Tibial artery (tissue), 4 donors: ENCODE data around the gene INPP5A.
"Not testable (repeated sequence)": the region's sequence is repeated elsewhere in the genome, so short reads cannot be mapped to it uniquely, and the experiment has no call there.

Experiments used
- DNase-seq, 2 donors: peaks; one replicate each; pipeline ENCODE4 v3.0.0-alpha.2; 2019
- H3K27ac ChIP-seq, 2 donors: fragments of 200-600 bp; sonication (generic) in 1 of 2; 1 replicate in 1 of 2; 2 replicates in 1 of 2; pipeline ENCODE4 v1.5.1; 2018 to 2019; ENCODE audit warnings: mild to moderate bottlenecking in 1 of 2
- H3K27me3 ChIP-seq, 2 donors: fragments of 200-600 bp; sonication (generic) in 1 of 2; one replicate each; pipeline versions ENCODE4 v1.5.1 to v1.6.0; 2016 to 2019
- H3K36me3 ChIP-seq, 3 donors: fragments of 200-600 bp; sonication (generic) in 2 of 3; one replicate each; pipeline ENCODE4 v1.5.1; 2016 to 2019; ENCODE audit warnings: mild to moderate bottlenecking in 2 of 3
- H3K4me1 ChIP-seq, 4 donors: fragments of 200-600 bp; sonication (generic) in 2 of 4; 1 replicate in 3 of 4; 2 replicates in 1 of 4; pipeline ENCODE4 v1.5.1; 2016 to 2019
- H3K4me3 ChIP-seq, 2 donors: fragments of 200-600 bp; sonication (generic) in 1 of 2; 1 replicate in 1 of 2; 2 replicates in 1 of 2; pipeline ENCODE4 v1.5.1; 2018 to 2019; ENCODE audit warnings: mild to moderate bottlenecking in 2 of 2
- H3K9me3 ChIP-seq, 3 donors: fragments of 200-600 bp; sonication (generic) in 1 of 3; one replicate each; pipeline ENCODE4 v1.5.1; 2016 to 2019
- intact Hi-C: fragments of 100-400 bp; cut with DNase I; formaldehyde crosslinking; loops from one replicate; pipeline ENCODE4 v1.15.0; 2023; ENCODE audit warnings: low total_unique reads
- TF ChIP-seq, protein P1 (sequence below), 2 experiments: fragments of 200-600 bp in 1 of 2; fragments of 450-650 bp in 1 of 2; IDR thresholded peaks; one replicate each; pipeline ENCODE4 v1.5.1; 2017 to 2019; ENCODE audit warnings: antibody characterized with exemption in 2 of 2, mild to moderate bottlenecking in 1 of 2, moderate library complexity in 1 of 2

The INPP5A gene

DNA sequence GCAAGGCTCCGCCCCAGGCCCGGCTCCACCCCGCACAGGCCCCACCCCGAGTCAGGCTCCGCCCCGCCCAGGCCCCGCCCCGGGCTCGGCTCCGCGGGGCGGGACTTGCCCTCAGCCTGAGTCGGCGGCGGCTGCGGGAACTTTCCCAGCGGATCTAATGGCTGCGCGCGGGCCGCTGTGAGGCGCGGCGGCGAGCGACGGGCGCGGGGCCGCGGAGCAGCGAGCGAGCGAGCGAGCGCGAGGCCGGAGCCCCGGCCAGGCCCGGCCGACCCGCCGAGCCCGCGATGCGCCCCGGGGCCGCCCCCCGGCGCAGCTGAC lies at the start of gene INPP5A:
Gene INPP5A (plus strand): TSS at position 104 of the 318 bp plus-strand sequence. CDS start 310 bp downstream, outside the sequence.
- no peaks in the 10 kb centered on the region for H3K36me3 ChIP-seq
- no peaks in the 10 kb centered on the region for H3K9me3 ChIP-seq
- peak within 1 kb of the TSS; percentile 69 to 84 for H3K4me3 ChIP-seq
- intact Hi-C loops: loop anchor here (2.0 to 5.0 kb wide), 3 partner anchors 19 to 100 kb away; no protein-coding TSS in a partner anchor
- H3K4me1 ChIP-seq: peaks cover 0 to 58% (median 52%) of the 10 kb centered on the region in 4 donors
- TF ChIP-seq, protein P1, sequence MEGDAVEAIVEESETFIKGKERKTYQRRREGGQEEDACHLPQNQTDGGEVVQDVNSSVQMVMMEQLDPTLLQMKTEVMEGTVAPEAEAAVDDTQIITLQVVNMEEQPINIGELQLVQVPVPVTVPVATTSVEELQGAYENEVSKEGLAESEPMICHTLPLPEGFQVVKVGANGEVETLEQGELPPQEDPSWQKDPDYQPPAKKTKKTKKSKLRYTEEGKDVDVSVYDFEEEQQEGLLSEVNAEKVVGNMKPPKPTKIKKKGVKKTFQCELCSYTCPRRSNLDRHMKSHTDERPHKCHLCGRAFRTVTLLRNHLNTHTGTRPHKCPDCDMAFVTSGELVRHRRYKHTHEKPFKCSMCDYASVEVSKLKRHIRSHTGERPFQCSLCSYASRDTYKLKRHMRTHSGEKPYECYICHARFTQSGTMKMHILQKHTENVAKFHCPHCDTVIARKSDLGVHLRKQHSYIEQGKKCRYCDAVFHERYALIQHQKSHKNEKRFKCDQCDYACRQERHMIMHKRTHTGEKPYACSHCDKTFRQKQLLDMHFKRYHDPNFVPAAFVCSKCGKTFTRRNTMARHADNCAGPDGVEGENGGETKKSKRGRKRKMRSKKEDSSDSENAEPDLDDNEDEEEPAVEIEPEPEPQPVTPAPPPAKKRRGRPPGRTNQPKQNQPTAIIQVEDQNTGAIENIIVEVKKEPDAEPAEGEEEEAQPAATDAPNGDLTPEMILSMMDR (IDR thresholded peaks at IDR 0.05): no peak
- no peak for DNase-seq
- no peaks in the 10 kb centered on the region for H3K27me3 ChIP-seq
- peak within 1 kb of the TSS; percentile 86 to 89 for H3K27ac ChIP-seq

DNA sequence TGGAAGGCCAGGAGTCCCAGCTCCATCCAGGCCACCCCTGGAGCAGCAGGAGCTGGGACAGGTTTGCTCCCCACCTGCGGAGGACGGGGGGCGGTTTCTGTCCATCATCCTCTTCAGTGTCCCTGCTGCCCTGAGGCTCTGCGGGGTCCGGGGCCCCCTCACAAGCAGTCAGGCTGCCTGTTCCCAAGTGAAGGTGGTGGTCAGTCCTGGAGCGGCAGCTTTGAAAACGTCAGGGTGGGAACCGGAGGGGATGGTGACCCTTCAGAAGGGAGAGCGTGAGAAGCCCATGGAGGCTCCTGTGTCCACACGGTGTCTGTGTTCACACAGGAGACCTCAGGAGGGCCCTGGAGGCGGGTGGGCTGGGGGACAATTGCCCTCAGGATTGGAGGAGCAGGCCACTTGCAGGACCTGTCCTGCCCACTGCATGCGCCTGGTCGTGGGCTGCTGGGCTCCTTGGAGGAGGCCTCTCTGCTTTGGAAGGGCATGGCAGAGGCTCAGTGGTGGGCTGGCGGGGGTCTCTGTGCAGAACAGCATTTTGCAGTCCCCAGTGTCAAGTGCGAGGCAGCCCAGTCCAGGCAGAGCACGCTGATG lies 49.3 kb upstream of the INPP5A start:
- Histone ChIP-seq H3K4me1 (peaks cover 0 to 12% (median 9%) of the 10 kb centered on the region in 4 donors), H3K27ac (no peak overlapping the region), H3K4me3 (no peak overlapping the region), H3K36me3 (no peaks in the 10 kb centered on the region), H3K27me3 (no peaks in the 10 kb centered on the region), H3K9me3 (no peaks in the 10 kb centered on the region)
- intact Hi-C loops: no loop called here
- peak in 1 of 2 donors; percentile 60 for DNase-seq
- TF ChIP-seq, protein P1 (IDR thresholded peaks at IDR 0.05): no peak

- no peaks in the 10 kb centered on the region for H3K9me3 ChIP-seq
- TF ChIP-seq, protein P1 (IDR thresholded peaks at IDR 0.05): no peak
- peak; percentile 25 to 82 for DNase-seq
- peaks cover 0 to 15% (median 9%) of the 10 kb centered on the region in 4 donors for H3K4me1 ChIP-seq
- H3K27ac ChIP-seq: no peak overlapping the region
- no peaks in the 10 kb centered on the region for H3K36me3 ChIP-seq
- intact Hi-C loops: no loop called here
- H3K4me3 ChIP-seq: no peak overlapping the region
- no peaks in the 10 kb centered on the region for H3K27me3 ChIP-seq
Measured at GRCh38 chr10:132489053-132489703, 48.4 kb upstream of the INPP5A start.

- peaks cover 0 to 22% (median 15%) of the 10 kb centered on the region in 4 donors for H3K4me1 ChIP-seq
- H3K27me3 ChIP-seq: no peaks in the 10 kb centered on the region
- H3K4me3 ChIP-seq: no peak overlapping the region
- no peak overlapping the region for H3K27ac ChIP-seq
- intact Hi-C loops: no loop called here
- TF ChIP-seq, protein P1 (IDR thresholded peaks at IDR 0.05): no peak
- no peaks in the 10 kb centered on the region for H3K36me3 ChIP-seq
- no peaks in the 10 kb centered on the region for H3K9me3 ChIP-seq
- DNase-seq: peak in 1 of 2 donors; percentile 51
Measured at GRCh38 chr10:132489704-132490534, 47.7 kb upstream of the INPP5A start.

DNA sequence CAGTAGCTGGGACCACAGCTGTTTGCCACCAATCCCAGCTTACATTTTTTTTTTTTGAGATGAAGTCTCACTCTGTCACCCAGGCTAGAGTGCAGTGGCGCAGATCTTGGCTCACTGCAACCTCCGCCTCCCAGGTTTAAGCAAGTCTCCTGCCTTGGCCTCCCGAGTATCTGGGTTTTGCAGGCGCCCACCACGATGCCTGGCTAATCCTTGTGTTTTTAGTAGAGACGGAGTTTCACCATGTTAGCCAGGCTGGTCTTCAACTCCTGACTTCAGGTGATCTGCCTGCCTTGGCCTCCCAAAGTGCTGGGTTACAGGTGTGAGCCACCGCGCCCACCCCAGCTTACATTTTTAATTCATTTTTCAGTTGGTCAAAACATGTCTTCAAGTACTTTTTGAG lies 46.1 kb upstream of the INPP5A start:
- peak in 1 of 2 donors; percentile 42 for DNase-seq
- H3K27ac ChIP-seq, H3K36me3 ChIP-seq, intact Hi-C loops, H3K27me3 ChIP-seq, H3K4me3 ChIP-seq, H3K9me3 ChIP-seq: not testable (repeated sequence)
- peaks cover 0 to 36% (median 20%) of the 10 kb centered on the region in 4 donors for H3K4me1 ChIP-seq
